Measurements from ENCODE around the gene DSCAML1. TPM values are rescaled to one million over a fixed set of nuclear protein-coding genes. Genes with fewer than 3 reads are reported as not detected.

Gene DSCAML1
- total RNA-seq, 6 donors from 2014 or later, result 0.30 to 3.1 (median 1.3) TPM

GRCh38 chr11:117824571-117825537, 27.8 kb upstream of the DSCAML1 start, which contains the start of gene FXYD2:
TSS of gene FXYD2 (minus strand) at chr11:117824744. CDS start at chr11:117824678, 66 bp downstream.
- Histone ChIP-seq H3K27ac (peak within 1 kb of the TSS; percentile 62 to 87 (median 82)), H3K36me3 (no peaks in the 10 kb centered on the region), H3K27me3 (no peaks in the 10 kb centered on the region), H3K4me3 (no peak within 1 kb of the TSS), H3K9me3 (no peaks in the 10 kb centered on the region), H3K4me1 (peaks cover 38 to 55% (median 41%) of the 10 kb centered on the region in 4 donors)
- peak in 1 of 2 donors; percentile 68 for ATAC-seq (ENCODE audit: low FRiP score in 2 of 2)
- peak in 1 of 2 donors; percentile 70 for TF ChIP-seq POLR2AphosphoS5 (IDR thresholded peaks at IDR 0.05)
- no peak for TF ChIP-seq EP300 (IDR thresholded peaks at IDR 0.05)
- peak; percentile 52 to 81 for DNase-seq
- WGBS, 2 donors, result 40% methylated on average over 18 to 22 of the region's 22 CpGs

- peak; percentile 4 to 73 for ATAC-seq (ENCODE audit: low FRiP score in 2 of 2)
- TF ChIP-seq POLR2A (IDR thresholded peaks at IDR 0.05), result no peak
- TF ChIP-seq POLR2AphosphoS5 (IDR thresholded peaks at IDR 0.05), result peak in 1 of 2 donors; percentile 41
- no peak for TF ChIP-seq EP300 (IDR thresholded peaks at IDR 0.05)
- TF ChIP-seq, protein P1, sequence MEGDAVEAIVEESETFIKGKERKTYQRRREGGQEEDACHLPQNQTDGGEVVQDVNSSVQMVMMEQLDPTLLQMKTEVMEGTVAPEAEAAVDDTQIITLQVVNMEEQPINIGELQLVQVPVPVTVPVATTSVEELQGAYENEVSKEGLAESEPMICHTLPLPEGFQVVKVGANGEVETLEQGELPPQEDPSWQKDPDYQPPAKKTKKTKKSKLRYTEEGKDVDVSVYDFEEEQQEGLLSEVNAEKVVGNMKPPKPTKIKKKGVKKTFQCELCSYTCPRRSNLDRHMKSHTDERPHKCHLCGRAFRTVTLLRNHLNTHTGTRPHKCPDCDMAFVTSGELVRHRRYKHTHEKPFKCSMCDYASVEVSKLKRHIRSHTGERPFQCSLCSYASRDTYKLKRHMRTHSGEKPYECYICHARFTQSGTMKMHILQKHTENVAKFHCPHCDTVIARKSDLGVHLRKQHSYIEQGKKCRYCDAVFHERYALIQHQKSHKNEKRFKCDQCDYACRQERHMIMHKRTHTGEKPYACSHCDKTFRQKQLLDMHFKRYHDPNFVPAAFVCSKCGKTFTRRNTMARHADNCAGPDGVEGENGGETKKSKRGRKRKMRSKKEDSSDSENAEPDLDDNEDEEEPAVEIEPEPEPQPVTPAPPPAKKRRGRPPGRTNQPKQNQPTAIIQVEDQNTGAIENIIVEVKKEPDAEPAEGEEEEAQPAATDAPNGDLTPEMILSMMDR (IDR thresholded peaks at IDR 0.05), result no peak
- Histone ChIP-seq H3K4me3 (no peak overlapping the region), H3K27ac (peak overlapping the region; percentile 62 to 87 (median 82)), H3K9me3 (no peaks in the 10 kb centered on the region), H3K36me3 (no peaks in the 10 kb centered on the region), H3K4me1 (peaks cover 35 to 52% (median 36%) of the 10 kb centered on the region in 4 donors), H3K27me3 (no peaks in the 10 kb centered on the region)
- WGBS, 2 donors, result 34 to 43% methylated on average over 11 to 13 of the region's 13 CpGs
- DNase-seq, result peak; percentile 41 to 50
Measured at GRCh38 chr11:117823946-117824420, 27.0 kb upstream of the DSCAML1 start.

DNA sequence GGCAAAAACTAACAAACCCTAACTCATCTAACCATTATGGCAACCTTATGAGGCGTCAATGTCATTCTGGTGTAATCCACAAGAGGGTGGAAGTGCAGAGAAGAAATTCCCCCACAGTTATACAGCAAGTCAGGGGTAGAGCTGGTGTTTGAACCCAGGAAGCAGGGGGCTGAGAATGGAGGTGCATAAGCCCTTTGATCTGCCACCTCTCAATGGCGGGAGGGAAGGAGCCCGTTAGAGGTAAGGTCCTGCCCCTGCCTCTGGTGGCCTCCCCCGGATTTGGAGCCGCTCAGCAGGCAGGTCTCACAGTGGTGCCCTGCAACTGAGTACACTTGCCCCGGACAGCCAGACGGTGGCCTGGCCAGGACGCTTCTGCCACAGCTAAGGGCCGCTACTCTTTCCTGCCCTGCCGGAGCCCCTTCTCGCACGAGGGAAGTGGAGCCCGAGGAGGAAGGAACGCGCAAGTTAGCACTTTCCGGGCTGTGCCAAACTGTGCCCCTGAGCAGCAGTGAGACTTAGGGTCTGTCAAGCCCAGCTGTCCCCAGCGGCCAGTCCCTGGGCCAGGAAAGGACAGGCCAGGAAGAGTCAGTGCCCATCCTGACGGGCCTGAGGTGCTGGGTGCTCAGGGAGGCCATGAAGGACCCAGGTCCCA, 26.4 kb upstream of the DSCAML1 start:
- Histone ChIP-seq H3K27ac (peak overlapping the region; percentile 62 to 87 (median 82)), H3K27me3 (no peaks in the 10 kb centered on the region), H3K4me1 (peaks cover 31 to 48% (median 34%) of the 10 kb centered on the region in 4 donors), H3K9me3 (no peaks in the 10 kb centered on the region), H3K4me3 (no peak overlapping the region), H3K36me3 (no peaks in the 10 kb centered on the region)
- 41 to 67% methylated on average over 1 to 18 of the region's 18 CpGs for WGBS, 2 donors
- ATAC-seq (ENCODE audit: low FRiP score in 2 of 2), result peak in 1 of 2 donors; percentile 30
- TF ChIP-seq, protein P1 (IDR thresholded peaks at IDR 0.05), result peak in 5 of 6 experiments; percentile 13 to 47 (median 31)
- TF ChIP-seq POLR2AphosphoS5 (IDR thresholded peaks at IDR 0.05), result no peak
- DNase-seq, result peak in 1 of 2 donors; percentile 64

DNA sequence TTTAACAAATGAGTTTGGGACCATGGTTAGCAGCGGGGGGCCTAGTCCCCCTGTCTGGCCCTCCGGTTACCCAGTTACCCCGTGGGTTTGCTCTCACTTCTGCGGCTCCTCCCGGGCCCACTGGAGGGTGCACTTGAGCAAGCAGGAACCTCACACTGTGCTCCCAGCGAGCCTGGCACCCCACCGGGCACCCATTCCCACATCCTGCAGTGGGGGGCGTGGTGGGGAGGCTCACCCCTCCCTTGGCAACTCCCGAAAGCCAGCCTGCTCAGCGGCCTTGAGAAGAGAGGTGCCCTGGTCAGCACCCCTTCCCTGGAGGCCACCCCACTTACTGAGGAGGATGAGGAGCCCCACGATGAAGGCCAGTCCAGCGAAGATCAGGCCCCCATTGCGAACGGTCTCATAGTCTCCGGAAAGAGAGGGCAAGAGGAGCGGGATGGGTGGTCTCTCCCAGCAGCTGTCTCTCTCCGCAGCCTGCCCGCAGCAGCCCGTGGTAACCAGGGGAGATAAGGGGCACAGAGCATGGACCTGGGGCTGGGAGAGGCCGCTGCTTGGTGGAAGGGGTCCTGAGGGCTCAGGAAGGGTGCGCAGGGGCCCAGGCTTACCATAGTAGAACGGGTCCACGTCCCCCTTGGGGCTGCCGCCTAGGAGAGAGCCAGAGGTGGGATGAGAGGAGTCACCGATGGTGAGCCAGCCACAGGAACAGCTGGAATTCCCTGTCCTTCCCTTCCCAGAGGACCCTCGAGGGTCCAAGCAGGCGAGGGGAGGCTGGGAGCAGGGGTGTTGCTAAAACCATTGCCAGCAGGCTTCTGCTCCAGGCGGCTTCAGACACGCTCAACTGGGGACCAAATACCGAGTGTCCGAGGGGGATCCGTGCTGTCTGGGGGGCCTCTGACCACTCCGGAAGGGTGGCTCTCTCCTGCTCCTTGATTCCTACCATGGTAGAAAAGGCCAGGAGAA, 25.3 kb upstream of the DSCAML1 start:
- DNase-seq, result peak in 1 of 2 donors; percentile 18
- ATAC-seq (ENCODE audit: low FRiP score in 2 of 2), result no peak
- no peak for TF ChIP-seq POLR2AphosphoS5 (IDR thresholded peaks at IDR 0.05)
- TF ChIP-seq, protein P1 (IDR thresholded peaks at IDR 0.05), result peak; percentile 39 to 51 (median 48)
- Histone ChIP-seq H3K4me1 (peaks cover 39 to 51% (median 42%) of the 10 kb centered on the region in 4 donors), H3K4me3 (no peak overlapping the region), H3K36me3 (no peaks in the 10 kb centered on the region), H3K27ac (peak overlapping the region in 1 of 4 donors; percentile 87), H3K9me3 (no peaks in the 10 kb centered on the region), H3K27me3 (no peaks in the 10 kb centered on the region)
- 67 to 75% methylated on average over 25 to 32 of the region's 33 CpGs for WGBS, 2 donors

All from upper lobe of left lung (tissue), 6 donors.